NB4 (cell line): Measurements from ENCODE around the gene RNF183.

Experiments used
- POLR2A ChIP-seq: IDR thresholded peaks from 2 replicates; pipeline ENCODE4 v1.6.1; 2011; ENCODE audit warnings: mild to moderate bottlenecking; ENCODE audit not compliant: insufficient read length; ENCODE audit errors: extremely low read depth
- TF ChIP-seq, protein P1 (sequence below): IDR thresholded peaks from one replicate; pipeline ENCODE4 v1.5.1; 2012; ENCODE audit warnings: low read depth, low read length

DNA sequence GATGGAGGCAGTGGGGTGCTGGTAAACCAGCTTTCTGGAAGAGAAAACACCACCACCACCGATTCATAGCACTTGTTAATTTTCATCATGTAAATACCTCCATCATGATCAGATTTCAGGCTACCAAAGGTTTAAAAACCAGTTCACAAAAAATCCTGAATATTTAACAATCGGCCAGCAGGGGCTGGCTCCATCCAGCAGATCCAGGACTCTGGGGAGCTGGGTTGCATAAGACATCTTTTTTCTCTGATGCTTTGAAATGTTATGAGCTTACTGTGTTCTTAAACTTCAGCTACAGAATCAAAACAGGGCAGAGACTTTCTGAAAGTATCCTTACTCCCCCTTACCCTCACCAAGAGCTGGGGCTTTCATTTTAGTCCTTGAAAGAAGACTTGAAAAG, 14.6 kb upstream of the RNF183 start:
- TF ChIP-seq, protein P1, sequence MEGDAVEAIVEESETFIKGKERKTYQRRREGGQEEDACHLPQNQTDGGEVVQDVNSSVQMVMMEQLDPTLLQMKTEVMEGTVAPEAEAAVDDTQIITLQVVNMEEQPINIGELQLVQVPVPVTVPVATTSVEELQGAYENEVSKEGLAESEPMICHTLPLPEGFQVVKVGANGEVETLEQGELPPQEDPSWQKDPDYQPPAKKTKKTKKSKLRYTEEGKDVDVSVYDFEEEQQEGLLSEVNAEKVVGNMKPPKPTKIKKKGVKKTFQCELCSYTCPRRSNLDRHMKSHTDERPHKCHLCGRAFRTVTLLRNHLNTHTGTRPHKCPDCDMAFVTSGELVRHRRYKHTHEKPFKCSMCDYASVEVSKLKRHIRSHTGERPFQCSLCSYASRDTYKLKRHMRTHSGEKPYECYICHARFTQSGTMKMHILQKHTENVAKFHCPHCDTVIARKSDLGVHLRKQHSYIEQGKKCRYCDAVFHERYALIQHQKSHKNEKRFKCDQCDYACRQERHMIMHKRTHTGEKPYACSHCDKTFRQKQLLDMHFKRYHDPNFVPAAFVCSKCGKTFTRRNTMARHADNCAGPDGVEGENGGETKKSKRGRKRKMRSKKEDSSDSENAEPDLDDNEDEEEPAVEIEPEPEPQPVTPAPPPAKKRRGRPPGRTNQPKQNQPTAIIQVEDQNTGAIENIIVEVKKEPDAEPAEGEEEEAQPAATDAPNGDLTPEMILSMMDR, result no peak
- no peak for TF ChIP-seq POLR2A
